GM12801 (cell line): ENCODE measurements around the gene CRACR2B.

ENCODE experiments used
- TF ChIP-seq, protein P1 (sequence below): IDR thresholded peaks from one replicate; pipeline ENCODE4 v1.5.1; 2011; ENCODE audit warnings: control low read depth; ENCODE audit not compliant: insufficient read length; ENCODE audit errors: extremely low read depth

CRACR2B gene

DNA sequence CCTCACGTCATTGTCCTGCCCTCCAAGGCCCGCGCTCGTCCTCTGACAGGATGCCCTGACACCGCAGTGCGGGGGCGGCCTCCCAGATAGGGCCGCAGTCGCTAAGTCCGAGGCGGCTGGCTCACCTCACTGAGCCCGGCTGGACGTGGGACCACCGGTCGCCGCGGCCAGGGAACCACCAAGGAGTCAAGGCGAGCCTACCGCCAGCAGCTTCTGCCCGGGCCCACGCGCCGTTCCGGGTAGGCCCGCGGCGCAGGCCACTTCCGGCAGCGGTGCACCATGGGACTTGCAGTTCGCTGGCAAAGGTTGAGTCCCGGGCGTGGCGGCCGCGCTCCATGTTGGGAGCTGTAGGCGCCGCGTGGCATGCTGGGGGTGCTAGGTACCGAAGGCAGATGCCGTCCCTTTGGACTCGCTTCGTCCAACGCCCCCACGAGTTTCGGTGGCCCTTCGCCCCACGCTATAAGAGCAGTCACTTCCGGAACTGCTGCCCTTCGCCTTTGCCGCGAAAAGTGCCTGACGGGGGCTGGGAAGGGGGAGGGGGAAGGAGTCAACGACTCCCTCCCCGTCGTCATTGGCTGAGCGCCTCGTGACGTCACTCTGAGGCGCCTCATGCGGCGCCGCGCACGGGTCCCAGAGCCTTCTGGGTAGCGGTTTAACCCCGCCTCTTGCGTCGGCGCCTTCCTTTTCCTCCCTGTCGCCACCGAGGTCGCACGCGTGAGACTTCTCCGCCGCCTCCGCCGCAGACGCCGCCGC, 18.3 kb upstream of the CRACR2B start, which contains the start of gene RPLP2:
RPLP2 (plus strand) TSS at position 681 of the 753 bp plus-strand sequence. CDS start 268 bp downstream, outside the sequence.
- TF ChIP-seq, protein P1, sequence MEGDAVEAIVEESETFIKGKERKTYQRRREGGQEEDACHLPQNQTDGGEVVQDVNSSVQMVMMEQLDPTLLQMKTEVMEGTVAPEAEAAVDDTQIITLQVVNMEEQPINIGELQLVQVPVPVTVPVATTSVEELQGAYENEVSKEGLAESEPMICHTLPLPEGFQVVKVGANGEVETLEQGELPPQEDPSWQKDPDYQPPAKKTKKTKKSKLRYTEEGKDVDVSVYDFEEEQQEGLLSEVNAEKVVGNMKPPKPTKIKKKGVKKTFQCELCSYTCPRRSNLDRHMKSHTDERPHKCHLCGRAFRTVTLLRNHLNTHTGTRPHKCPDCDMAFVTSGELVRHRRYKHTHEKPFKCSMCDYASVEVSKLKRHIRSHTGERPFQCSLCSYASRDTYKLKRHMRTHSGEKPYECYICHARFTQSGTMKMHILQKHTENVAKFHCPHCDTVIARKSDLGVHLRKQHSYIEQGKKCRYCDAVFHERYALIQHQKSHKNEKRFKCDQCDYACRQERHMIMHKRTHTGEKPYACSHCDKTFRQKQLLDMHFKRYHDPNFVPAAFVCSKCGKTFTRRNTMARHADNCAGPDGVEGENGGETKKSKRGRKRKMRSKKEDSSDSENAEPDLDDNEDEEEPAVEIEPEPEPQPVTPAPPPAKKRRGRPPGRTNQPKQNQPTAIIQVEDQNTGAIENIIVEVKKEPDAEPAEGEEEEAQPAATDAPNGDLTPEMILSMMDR, result no peak

DNA sequence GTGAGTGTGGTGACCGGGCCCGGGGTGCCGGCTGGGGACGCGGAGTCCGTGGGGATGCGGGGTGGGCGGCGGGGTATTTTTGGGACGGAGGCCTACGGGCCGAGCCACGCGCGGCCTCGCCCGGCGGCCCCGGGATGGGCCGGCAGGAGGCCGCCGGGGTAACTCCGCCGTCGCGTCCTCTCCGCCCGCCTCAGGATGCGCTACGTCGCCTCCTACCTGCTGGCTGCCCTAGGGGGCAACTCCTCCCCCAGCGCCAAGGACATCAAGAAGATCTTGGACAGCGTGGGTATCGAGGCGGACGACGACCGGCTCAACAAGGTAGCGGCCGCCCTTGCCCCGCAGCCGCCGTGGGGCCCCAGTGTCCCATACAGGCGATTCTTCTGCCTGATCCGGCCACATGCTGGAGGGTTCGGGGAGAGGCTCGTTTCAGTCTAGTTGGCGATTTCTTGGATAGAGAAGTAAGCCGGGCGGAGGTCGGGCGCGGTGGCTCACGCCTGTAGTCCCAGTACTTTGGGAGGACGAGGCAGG, 17.6 kb upstream of the CRACR2B start:
- TF ChIP-seq, protein P1, result no peak

DNA sequence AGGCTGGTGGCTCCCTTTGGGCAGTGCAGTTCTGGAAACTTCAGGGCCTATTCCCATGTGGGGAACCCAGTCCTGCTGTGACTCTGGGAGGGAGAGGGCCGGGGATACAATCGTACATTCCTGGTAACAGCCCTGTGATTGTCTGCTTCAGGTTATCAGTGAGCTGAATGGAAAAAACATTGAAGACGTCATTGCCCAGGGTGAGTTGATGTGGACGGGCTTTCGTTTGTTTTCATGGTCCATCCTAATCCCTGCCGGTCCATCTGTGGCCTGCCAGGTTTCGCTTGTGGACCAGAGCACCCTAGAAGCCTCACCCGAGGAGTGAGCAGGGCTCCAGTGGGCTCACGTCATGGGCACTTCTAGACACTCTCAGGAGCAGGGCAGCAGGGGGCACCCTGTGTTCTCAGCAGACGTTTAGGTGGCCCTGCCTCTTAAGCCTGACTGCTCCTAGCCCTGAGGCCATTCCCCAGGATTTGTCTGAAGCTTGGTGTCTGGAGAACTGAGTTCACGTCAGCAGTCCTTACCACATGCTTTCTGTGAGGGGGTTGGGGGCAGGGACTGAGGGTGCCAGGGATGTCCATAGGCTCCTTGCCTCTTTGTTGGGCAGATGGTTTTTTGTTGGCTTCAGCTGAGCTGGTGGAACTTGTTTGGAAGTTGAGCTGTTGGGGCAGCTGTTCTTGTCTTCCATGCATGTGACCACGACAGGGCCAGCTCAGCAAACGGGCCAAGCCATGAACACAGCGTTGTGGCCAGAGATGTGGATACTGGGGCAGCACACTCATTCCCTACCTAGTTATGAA, 16.1 kb upstream of the CRACR2B start:
- TF ChIP-seq, protein P1, result no peak

DNA sequence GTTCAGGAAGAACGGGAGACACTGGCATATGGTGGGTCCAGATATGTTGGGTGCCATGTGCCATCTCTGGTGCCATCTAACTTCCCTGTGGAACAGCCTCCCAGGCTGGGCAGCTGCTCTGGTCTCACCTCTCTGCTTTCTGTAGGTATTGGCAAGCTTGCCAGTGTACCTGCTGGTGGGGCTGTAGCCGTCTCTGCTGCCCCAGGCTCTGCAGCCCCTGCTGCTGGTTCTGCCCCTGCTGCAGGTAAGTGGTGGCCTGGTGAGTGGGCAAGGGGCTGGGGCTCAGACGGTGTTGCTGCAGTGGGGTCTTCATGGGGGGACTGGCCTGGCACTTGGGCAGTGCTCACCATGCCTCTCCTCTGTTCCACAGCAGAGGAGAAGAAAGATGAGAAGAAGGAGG, 15.3 kb upstream of the CRACR2B start:
- TF ChIP-seq, protein P1, result no peak

DNA sequence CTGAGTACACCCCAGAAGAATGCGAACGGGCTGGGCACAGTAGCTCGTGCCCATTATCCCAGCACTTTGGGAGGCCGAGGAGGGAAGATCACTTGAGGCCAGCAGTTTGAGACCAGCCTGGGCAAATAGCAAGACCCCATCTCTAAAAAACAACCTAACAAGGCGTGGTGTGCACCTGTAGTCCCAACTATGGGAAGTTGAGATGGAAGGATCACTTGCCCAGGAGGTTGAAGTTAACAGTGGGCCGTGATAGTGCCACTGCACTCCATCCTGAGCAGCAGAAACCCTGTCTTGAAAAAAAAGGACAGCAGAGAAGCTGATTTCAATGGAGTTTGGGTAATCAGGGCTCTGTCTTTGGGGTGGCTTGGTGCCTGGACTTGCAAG, 14.7 kb upstream of the CRACR2B start:
- TF ChIP-seq, protein P1, result no peak

DNA sequence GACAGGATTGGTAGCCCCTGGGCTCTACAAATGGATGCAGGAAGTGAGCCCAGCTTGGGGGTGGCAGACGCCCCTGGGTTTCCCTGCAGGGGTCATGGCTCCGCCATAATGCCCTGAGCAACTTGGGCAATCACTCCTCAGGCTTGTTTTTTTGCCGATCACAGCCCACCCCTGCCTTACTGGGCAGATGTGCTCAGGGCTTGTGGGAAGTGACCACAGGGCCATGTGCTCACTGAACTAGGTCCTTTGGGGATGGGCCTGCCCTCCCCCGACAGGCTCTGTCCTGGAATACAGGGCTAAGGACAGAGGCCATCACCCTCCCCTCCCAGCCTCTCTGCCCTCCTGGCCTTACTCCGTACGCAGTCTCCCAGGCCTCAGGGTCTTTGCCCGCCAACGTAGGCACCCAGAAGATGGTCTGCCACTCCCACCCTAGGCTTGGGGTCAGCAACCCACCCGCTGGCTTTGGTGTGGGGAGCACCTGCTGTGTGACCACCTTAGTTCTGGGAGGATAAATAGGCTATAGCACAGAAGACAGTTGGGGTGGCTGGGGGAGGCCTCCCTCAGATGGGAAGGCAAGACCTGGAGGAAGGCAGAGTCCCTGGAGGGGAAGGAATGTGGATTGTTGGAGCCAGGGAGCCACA, 14.1 kb upstream of the CRACR2B start:
- TF ChIP-seq, protein P1, result no peak
